IMR-90 (cell line): ENCODE results near the gene FOXP1. TPM values are rescaled to one million over a fixed set of nuclear protein-coding genes. Genes with fewer than 3 reads are reported as not detected.

Experiments used
- ATAC-seq: fragments of 200-7000 bp; cut with Tn5 transposase; 2 replicates; pipeline ENCODE4 v1.9.1; 2020; ENCODE audit warnings: low read depth, mild to moderate bottlenecking, moderate library complexity
- BruUV-seq: library from RNA; stranded (reverse); fragments of 400-500 nt; replicated peaks from 2 replicates; lab custom pipeline; 2021; lab: Mats Ljungman, UMichigan
- CTCF ChIA-PET: fragments of 300-600 bp; formaldehyde crosslinking; extraction: SDS; loops from one replicate; lab custom pipeline; 2021; ENCODE audit warnings: antibody characterized with exemption; lab: Yijun Ruan, JAX
- POLR2A ChIA-PET: fragments of 300-600 bp; sonication (Branson Sonifier 250); formaldehyde crosslinking; loops from one replicate; lab custom pipeline; 2022; ENCODE audit warnings: antibody characterized with exemption; ENCODE audit not compliant: unreplicated experiment; lab: Charles Lee
- DNase-seq: peaks from one replicate; pipeline ENCODE4 v3.0.0; 2013
- H2AFZ ChIP-seq: replicated peaks from 2 replicates; pipeline ENCODE3; 2013; ENCODE audit warnings: low read length, mild to moderate bottlenecking; ENCODE audit not compliant: poor library complexity
- H2AK5ac ChIP-seq: 2 replicates; pipeline ENCODE4 v1.6.1; 2013; ENCODE audit warnings: low read depth, low read length, inconsistent platforms
- H2AK9ac ChIP-seq: replicated peaks from 2 replicates; pipeline ENCODE3; 2013; ENCODE audit warnings: mild to moderate bottlenecking, low read depth, low read length, moderate library complexity; ENCODE audit not compliant: poor library complexity
- H2BK120ac ChIP-seq: 2 replicates; pipeline ENCODE4 v1.6.1; 2013; ENCODE audit warnings: low read depth, low read length, inconsistent platforms
- H2BK15ac ChIP-seq: 3 replicates; pipeline ENCODE4 v1.6.1; 2013; ENCODE audit warnings: low read depth, low read length, inconsistent platforms
- H2BK20ac ChIP-seq: 2 replicates; pipeline ENCODE4 v1.6.1; 2013; ENCODE audit warnings: low read depth, mild to moderate bottlenecking, inconsistent platforms, low read length, moderate library complexity
- H2BK5ac ChIP-seq: 2 replicates; pipeline ENCODE4 v1.6.1; 2013; ENCODE audit warnings: mild to moderate bottlenecking, low read depth, low read length, inconsistent platforms; ENCODE audit not compliant: poor library complexity, severe bottlenecking
- H3K14ac ChIP-seq: replicated peaks from 2 replicates; pipeline ENCODE4 v1.6.1; 2013; ENCODE audit warnings: low read depth, low read length, inconsistent platforms
- H3K18ac ChIP-seq: 2 replicates; pipeline ENCODE4 v1.6.1; 2013; ENCODE audit warnings: low read depth, low read length, control low read depth
- H3K23ac ChIP-seq: 2 replicates; pipeline ENCODE4 v1.6.1; 2013; ENCODE audit warnings: low read depth, low read length, inconsistent platforms
- H3K27ac ChIP-seq: 2 replicates; pipeline ENCODE4 v1.5.1; 2013; ENCODE audit warnings: mild to moderate bottlenecking, control low read depth, low read length; ENCODE audit not compliant: insufficient read depth
- H3K27me3 ChIP-seq: 2 replicates; pipeline ENCODE4 v1.6.1; 2013; ENCODE audit warnings: low read length; ENCODE audit not compliant: control insufficient read depth, insufficient read depth
- H3K36me3 ChIP-seq: 2 replicates; pipeline ENCODE4 v1.6.1; 2013; ENCODE audit warnings: low read length, mixed read lengths; ENCODE audit not compliant: control insufficient read depth, insufficient read depth
- H3K4ac ChIP-seq: 2 replicates; pipeline ENCODE4 v1.6.1; 2013; ENCODE audit warnings: low read depth, low read length, inconsistent platforms
- H3K4me1 ChIP-seq: 2 replicates; pipeline ENCODE4 v1.6.1; 2013; ENCODE audit warnings: low read length, mixed read lengths; ENCODE audit not compliant: control insufficient read depth, insufficient read depth
- H3K4me2 ChIP-seq: 2 replicates; pipeline ENCODE4 v1.6.1; 2013; ENCODE audit warnings: low read depth, mild to moderate bottlenecking, control low read depth, low read length, moderate library complexity
- H3K4me3 ChIP-seq: 2 replicates; pipeline ENCODE4 v1.5.1; 2013; ENCODE audit warnings: low read depth, mild to moderate bottlenecking, control low read depth, low read length, moderate library complexity; ENCODE audit not compliant: insufficient read depth
- H3K56ac ChIP-seq: 2 replicates; pipeline ENCODE4 v1.6.1; 2013; ENCODE audit warnings: low read length, inconsistent platforms; ENCODE audit not compliant: insufficient read depth; ENCODE audit errors: extremely low read depth
- H3K79me1 ChIP-seq, 2 experiments: 2 replicates each; pipeline ENCODE4 v1.6.1; 2013; ENCODE audit warnings: low read length in 2 of 2, inconsistent platforms in 1 of 2, low read depth in 1 of 2
- H3K9ac ChIP-seq: 2 replicates; pipeline ENCODE4 v1.6.1; 2013; ENCODE audit warnings: low read depth, low read length, control low read depth
- H3K9me1 ChIP-seq: 2 replicates; pipeline ENCODE4 v1.6.1; 2013; ENCODE audit warnings: low read length, inconsistent platforms; ENCODE audit not compliant: insufficient read depth
- H3K9me3 ChIP-seq: 2 replicates; pipeline ENCODE4 v1.6.1; 2013; ENCODE audit warnings: low read length; ENCODE audit not compliant: control insufficient read depth, insufficient read depth
- H4K20me1 ChIP-seq: 2 replicates; pipeline ENCODE4 v1.6.1; 2013; ENCODE audit warnings: low read length, inconsistent platforms; ENCODE audit not compliant: insufficient read depth
- H4K5ac ChIP-seq: 2 replicates; pipeline ENCODE4 v1.6.1; 2013; ENCODE audit warnings: mild to moderate bottlenecking, low read depth, low read length, control low read depth
- H4K8ac ChIP-seq, 2 experiments: 2 replicates each; pipeline ENCODE4 v1.6.1; 2013; ENCODE audit warnings: low read depth in 2 of 2, low read length in 2 of 2, control low read depth in 1 of 2, inconsistent platforms in 1 of 2
- H4K91ac ChIP-seq: 2 replicates; pipeline ENCODE4 v1.6.1; 2013; ENCODE audit warnings: low read depth, low read length, inconsistent platforms; ENCODE audit not compliant: insufficient read depth
- MAFK ChIP-seq: IDR thresholded peaks from 2 replicates; pipeline ENCODE4 v1.6.1; 2012; ENCODE audit warnings: low read depth, low read length, improper control_type of control experiment
- RAD21 ChIP-seq: IDR thresholded peaks from 2 replicates; pipeline ENCODE4 v1.6.1; 2012; ENCODE audit warnings: low read length, improper control_type of control experiment
- WGBS, 2 experiments: methylation state at CpG; one replicate each; pipeline versions ENCODE4 v1.1.5 to v1.1.7; 2013; ENCODE audit warnings: missing lambda C conversion rate in 2 of 2; ENCODE audit not compliant: insufficient read length in 1 of 2; ENCODE audit errors: extremely low coverage in 2 of 2; 5-methylcytosine and 5-hydroxymethylcytosine counted together
- dilution Hi-C: fragments of 300-500 bp; cut with HindIII; formaldehyde crosslinking; loops from one replicate; pipeline ENCODE4 v1.14.3; 2018; ENCODE audit warnings: low sequenced_read_pairs; ENCODE audit not compliant: unreplicated experiment
- in situ Hi-C: fragments of 300-500 bp; cut with MboI; formaldehyde crosslinking; loops from 3 replicates; pipeline ENCODE4 v1.14.3; 2019; ENCODE audit warnings: low sequenced_read_pairs, inconsistent platforms, mixed read lengths
- intact Hi-C: fragments of 100-400 bp; cut with micrococcal nuclease; formaldehyde crosslinking; loops from 2 replicates; pipeline ENCODE4 v1.10.0; 2022
- polyA plus RNA-seq, 3 experiments: library from polyadenylated mRNA; depleted of rRNA; stranded (reverse); fragments of >200 nt; gene quantifications; 2 replicates each; pipeline ENCODE4 v1.2.3, GENCODE V29; 2012; ENCODE audit warnings: low replicate concordance in 1 of 3
- total RNA-seq: library from RNA; depleted of rRNA; stranded (reverse); fragments of >200 nt; gene quantifications from 2 replicates; pipeline ENCODE4 v1.2.3, GENCODE V29; 2012

FOXP1 gene
- total and polyA plus RNA-seq, 2 of the 4 experiments (the other 2 are of a cell fraction), result 37.0 to 132 TPM

DNA sequence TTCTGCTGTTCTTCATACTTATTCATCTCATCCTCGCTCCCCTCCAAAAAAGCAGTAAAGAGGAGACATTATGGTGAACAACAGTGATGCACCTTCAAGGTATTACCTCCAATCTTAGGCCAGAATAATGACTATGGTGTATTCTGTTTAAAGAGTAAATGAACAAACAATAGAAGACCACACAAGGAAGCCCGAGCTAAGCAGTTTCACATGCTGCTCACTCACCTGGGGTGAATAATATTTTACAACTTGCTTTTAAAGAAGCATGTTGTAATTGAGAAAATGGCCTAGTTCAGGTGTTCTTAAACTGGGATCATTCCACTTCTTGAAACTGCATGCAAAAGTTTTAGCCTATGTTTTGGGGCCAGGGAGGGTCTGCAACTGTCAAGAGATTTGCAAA, 581.2 kb downstream of the FOXP1 start:
- H2BK20ac ChIP-seq, result no peak overlapping the region
- H3K4me3 ChIP-seq, result no peak overlapping the region
- ATAC-seq (no peak), DNase-seq (no peak)
- 0 out of 2 replicates have a peak, but pooled peaks cover 3% of the 10 kb centered on the region for H3K9me1 ChIP-seq
- peaks cover 35 to 64% of the 10 kb centered on the region in 2 experiments for H3K79me1 ChIP-seq
- no peak overlapping the region for H3K18ac ChIP-seq
- ChIA-PET CTCF (no interaction called here), POLR2A (no interaction called here)
- no peak overlapping the region for H3K27ac ChIP-seq
- intact Hi-C loops, result no loop called here
- no peaks in the 10 kb centered on the region for H3K9me3 ChIP-seq
- no peak overlapping the region for H2BK5ac ChIP-seq
- peaks cover 15% of the 10 kb centered on the region; the same call in 1 of the 2 replicates for H4K20me1 ChIP-seq
- dilution Hi-C loops, result no loop called here
- H2AK5ac ChIP-seq, result no peak overlapping the region
- H3K23ac ChIP-seq, result no peak overlapping the region
- H3K27me3 ChIP-seq, result no peaks in the 10 kb centered on the region
- no peak overlapping the region for H4K5ac ChIP-seq
- H3K9ac ChIP-seq, result no peak overlapping the region
- H2AFZ ChIP-seq, result no peak overlapping the region
- no peak overlapping the region for H4K8ac ChIP-seq
- no peak overlapping the region for H3K4me2 ChIP-seq
- H3K4me1 ChIP-seq, result peaks cover 10% of the 10 kb centered on the region
- H3K4ac ChIP-seq, result no peak overlapping the region
- H2BK120ac ChIP-seq, result no peak overlapping the region
- H3K14ac ChIP-seq, result peak overlapping the region; percentile 14; the same call in 1 of the 2 replicates
- TF ChIP-seq MAFK (peak; percentile 61), RAD21 (no peak)
- no peak overlapping the region for H2AK9ac ChIP-seq
- in situ Hi-C loops, result no loop called here
- no TSS peak for BruUV-seq
- H3K56ac ChIP-seq, result no peak overlapping the region
- H4K91ac ChIP-seq, result no peak overlapping the region
- no CpG with 5 or more reads among the region's 2 CpGs for WGBS, 2 experiments
- H2BK15ac ChIP-seq, result no peak overlapping the region
- peaks cover 19% of the 10 kb centered on the region for H3K36me3 ChIP-seq
